Neuronal stem cell (in vitro differentiated cells): ENCODE results near the gene FKBP2.

ENCODE experiments used
- DNase-seq: peaks from one replicate; pipeline ENCODE4 v3.0.0-alpha.2; 2013; ENCODE audit warnings: low spot score
- H2AFZ ChIP-seq: one replicate; pipeline ENCODE4 v1.6.1; 2013; ENCODE audit warnings: mild to moderate bottlenecking, low read length, inconsistent platforms
- H2AK5ac ChIP-seq: 2 replicates; pipeline ENCODE4 v1.6.1; 2013; ENCODE audit warnings: low read depth, mild to moderate bottlenecking, inconsistent platforms, low read length, moderate library complexity, mixed read lengths
- H2BK120ac ChIP-seq: 2 replicates; pipeline ENCODE4 v1.6.1; 2013; ENCODE audit warnings: low read depth, mild to moderate bottlenecking, inconsistent platforms, low read length, moderate library complexity, mixed read lengths
- H2BK12ac ChIP-seq: one replicate; pipeline ENCODE4 v1.6.1; 2013; ENCODE audit warnings: low read length, inconsistent platforms
- H2BK15ac ChIP-seq: 2 replicates; pipeline ENCODE4 v1.6.1; 2013; ENCODE audit warnings: mild to moderate bottlenecking, low read length, inconsistent platforms, mixed read lengths
- H2BK5ac ChIP-seq: one replicate; pipeline ENCODE4 v1.6.1; 2013; ENCODE audit warnings: inconsistent platforms, mild to moderate bottlenecking, low read length, moderate library complexity
- H3K14ac ChIP-seq: one replicate; pipeline ENCODE4 v1.6.1; 2013; ENCODE audit warnings: low read length, inconsistent platforms
- H3K18ac ChIP-seq: 2 replicates; pipeline ENCODE4 v1.6.1; 2013; ENCODE audit warnings: low read length, inconsistent platforms
- H3K23ac ChIP-seq: 2 replicates; pipeline ENCODE4 v1.6.1; 2013; ENCODE audit warnings: low read depth, mild to moderate bottlenecking, mixed read lengths, low read length, inconsistent platforms; ENCODE audit not compliant: poor library complexity
- H3K27ac ChIP-seq: replicated peaks from 3 replicates; pipeline ENCODE4 v1.5.1; 2013; ENCODE audit warnings: low read length, inconsistent platforms
- H3K27me3 ChIP-seq, 3 experiments: 2 replicates each; pipeline ENCODE4 v1.6.1; 2013; ENCODE audit warnings: low read length in 3 of 3, mild to moderate bottlenecking in 2 of 3, inconsistent platforms in 1 of 3, low read depth in 1 of 3, mixed read lengths in 1 of 3, moderate library complexity in 1 of 3; ENCODE audit not compliant: control insufficient read depth in 3 of 3, insufficient read depth in 3 of 3
- H3K36me3 ChIP-seq, 2 donors: replicated peaks in 1 of 2; 2 replicates each; pipeline ENCODE4 v1.6.1; 2013; ENCODE audit warnings: low read length in 2 of 2; ENCODE audit not compliant: control insufficient read depth in 2 of 2, insufficient read depth in 2 of 2
- H3K4ac ChIP-seq: 2 replicates; pipeline ENCODE4 v1.6.1; 2013; ENCODE audit warnings: inconsistent platforms, mild to moderate bottlenecking, low read length, moderate library complexity
- H3K4me1 ChIP-seq, 2 donors: 1 replicate in 1 of 2; 2 replicates in 1 of 2; pipeline ENCODE4 v1.6.1; 2013; ENCODE audit warnings: low read length in 2 of 2, low read depth in 1 of 2; ENCODE audit not compliant: control insufficient read depth in 2 of 2, insufficient read depth in 1 of 2
- H3K4me2 ChIP-seq: one replicate; pipeline ENCODE4 v1.6.1; 2013; ENCODE audit warnings: mild to moderate bottlenecking, low read length, inconsistent platforms; ENCODE audit not compliant: insufficient read depth, poor library complexity, severe bottlenecking
- H3K4me3 ChIP-seq, 2 donors: 2 replicates each; pipeline ENCODE4 v1.5.1; 2013; ENCODE audit warnings: low read length in 2 of 2, mild to moderate bottlenecking in 2 of 2, inconsistent platforms in 1 of 2, moderate library complexity in 1 of 2
- H3K79me1 ChIP-seq: one replicate; pipeline ENCODE4 v1.6.1; 2013; ENCODE audit warnings: low read depth, mild to moderate bottlenecking, inconsistent platforms, low read length, moderate library complexity
- H3K9ac ChIP-seq: one replicate; pipeline ENCODE4 v1.6.1; 2013; ENCODE audit warnings: mild to moderate bottlenecking, low read depth, low read length, inconsistent platforms; ENCODE audit not compliant: poor library complexity
- H3K9me3 ChIP-seq, 2 donors: replicated peaks in 1 of 2; 2 replicates each; pipeline versions ENCODE3 to v1.6.1; 2013; ENCODE audit warnings: low read length in 2 of 2, mild to moderate bottlenecking in 2 of 2, inconsistent platforms in 1 of 2, low read depth in 1 of 2, mixed read lengths in 1 of 2, moderate library complexity in 1 of 2; ENCODE audit not compliant: control insufficient read depth in 2 of 2, insufficient read depth in 1 of 2
- H4K8ac ChIP-seq: one replicate; pipeline ENCODE4 v1.6.1; 2013; ENCODE audit warnings: low read depth, mild to moderate bottlenecking, inconsistent platforms, low read length, moderate library complexity
- H4K91ac ChIP-seq: one replicate; pipeline ENCODE4 v1.6.1; 2013; ENCODE audit warnings: low read length, low read depth, mild to moderate bottlenecking, inconsistent platforms; ENCODE audit not compliant: poor library complexity
- WGBS, 2 donors: extraction: QIAGEN DNeasy Blood & Tissue Kit; methylation state at CpG; one replicate each; pipeline ENCODE4 v1.1.7; 2013; ENCODE audit warnings: missing lambda C conversion rate in 2 of 2, mixed read lengths in 1 of 2; ENCODE audit not compliant: insufficient read length in 2 of 2, insufficient replicate concordance in 1 of 2; ENCODE audit errors: extremely low coverage in 2 of 2; 5-methylcytosine and 5-hydroxymethylcytosine counted together

Gene FKBP2

DNA sequence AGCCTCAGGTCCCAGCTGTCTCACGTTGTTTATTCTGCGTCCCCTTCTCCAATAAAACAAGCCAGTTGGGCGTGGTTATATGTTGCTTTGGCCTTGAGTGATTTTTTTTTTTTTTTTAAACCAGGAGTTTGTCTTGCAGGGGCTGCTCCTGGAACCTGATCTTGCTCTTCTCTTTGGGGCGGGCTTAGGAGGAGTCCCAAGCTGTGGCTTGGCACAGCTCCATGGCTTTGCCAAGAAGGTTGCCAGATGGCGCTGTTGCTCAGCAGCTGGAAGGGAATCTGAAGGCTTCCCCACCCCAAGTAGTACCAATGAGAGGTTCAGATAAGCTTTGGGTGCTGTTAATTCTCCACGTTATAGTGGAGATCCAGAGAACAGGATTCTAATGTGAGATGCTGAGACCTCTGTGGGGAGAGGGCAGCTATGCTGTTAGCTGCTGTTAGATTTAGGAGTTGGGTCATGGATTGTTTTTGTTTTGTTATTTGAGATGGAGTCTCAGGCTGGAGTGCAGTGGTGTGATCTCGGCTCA lies 36.4 kb upstream of the FKBP2 start:
- H4K8ac ChIP-seq, result no peak overlapping the region
- H2BK120ac ChIP-seq, result no peak overlapping the region
- no peak overlapping the region for H3K14ac ChIP-seq
- H3K36me3 ChIP-seq, result peaks cover 60 to 76% of the 10 kb centered on the region in 2 donors
- H2AFZ ChIP-seq, result no peak overlapping the region
- H3K4ac ChIP-seq, result no peak overlapping the region
- DNase-seq, result peak; percentile 48
- no peak overlapping the region for H3K9ac ChIP-seq
- no peak overlapping the region for H2BK12ac ChIP-seq
- no peak overlapping the region for H3K18ac ChIP-seq
- WGBS, 2 donors, result no CpG with 5 or more reads among the region's 7 CpGs
- no peak overlapping the region for H3K23ac ChIP-seq
- peaks cover 0 to 3% of the 10 kb centered on the region in 2 donors for H3K9me3 ChIP-seq
- no peak overlapping the region for H3K4me2 ChIP-seq
- no peaks in the 10 kb centered on the region for H3K27me3 ChIP-seq
- H2BK5ac ChIP-seq, result no peak overlapping the region
- no peak overlapping the region for H3K27ac ChIP-seq
- no peak overlapping the region for H2BK15ac ChIP-seq
- H3K4me3 ChIP-seq, result no peak overlapping the region
- H3K79me1 ChIP-seq, result peaks cover 2% of the 10 kb centered on the region
- H2AK5ac ChIP-seq, result no peak overlapping the region
- H3K4me1 ChIP-seq, result peaks cover 6 to 11% of the 10 kb centered on the region in 2 donors
- no peak overlapping the region for H4K91ac ChIP-seq

DNA sequence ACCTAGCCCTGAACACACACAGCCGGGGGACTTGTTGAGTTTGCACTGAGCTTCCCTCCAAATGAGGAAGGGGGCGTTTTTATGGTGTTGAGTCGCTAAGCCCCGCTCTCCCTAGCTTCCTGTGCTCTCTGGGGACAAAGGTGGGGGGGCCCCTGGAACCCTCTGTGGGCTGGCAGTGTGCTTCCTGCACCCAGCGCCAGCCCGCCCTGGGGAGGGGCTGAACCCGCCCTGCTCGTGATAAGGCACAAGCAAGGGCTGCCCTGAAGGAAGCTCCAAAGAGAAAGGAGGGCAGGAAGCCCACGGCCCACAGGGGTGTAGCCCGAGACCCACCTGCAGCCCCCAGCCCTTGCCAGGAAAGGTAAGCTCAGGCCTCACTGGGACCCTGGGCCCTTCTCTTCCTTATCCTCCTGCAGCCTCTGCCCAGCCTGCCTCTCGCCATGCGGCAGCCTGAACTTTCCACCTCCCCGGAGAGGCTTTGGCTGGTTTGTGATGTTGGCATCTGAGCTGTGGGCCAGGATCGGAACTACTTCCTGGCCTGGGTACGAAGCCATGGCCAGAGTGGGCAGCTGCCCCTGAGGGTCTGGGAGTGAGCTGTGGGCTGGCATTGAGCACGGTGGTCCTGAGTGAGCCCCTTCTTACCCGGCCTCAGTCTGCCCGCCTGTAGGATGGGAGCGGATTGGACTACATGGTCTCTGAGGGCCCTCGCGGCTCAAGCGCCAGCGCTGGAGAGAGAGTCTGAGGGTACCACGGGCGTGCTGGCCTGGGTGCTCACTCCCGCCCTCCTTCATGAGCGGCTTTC lies 34.2 kb upstream of the FKBP2 start, which contains the start of gene FERMT3:
Gene FERMT3 (plus strand): TSS at position 265 of the 799 bp plus-strand sequence. CDS start 644 bp downstream, outside the sequence.
- H3K79me1 ChIP-seq, result peaks cover 2% of the 10 kb centered on the region
- peak within 1 kb of the TSS; percentile 38 for H3K18ac ChIP-seq
- H2AK5ac ChIP-seq, result no peak within 1 kb of the TSS
- no peak within 1 kb of the TSS for H2BK15ac ChIP-seq
- H4K91ac ChIP-seq, result no peak within 1 kb of the TSS
- H3K23ac ChIP-seq, result peak within 1 kb of the TSS; percentile 85
- peak within 1 kb of the TSS; percentile 22 for H2BK12ac ChIP-seq
- H3K36me3 ChIP-seq, result peaks cover 44 to 54% of the 10 kb centered on the region in 2 donors
- H2BK5ac ChIP-seq, result peak within 1 kb of the TSS; percentile 80
- H3K4me2 ChIP-seq, result no peak within 1 kb of the TSS
- H2AFZ ChIP-seq, result peak within 1 kb of the TSS; percentile 31
- no peak within 1 kb of the TSS for H3K9ac ChIP-seq
- H3K4me1 ChIP-seq, result peaks cover 6 to 11% of the 10 kb centered on the region in 2 donors
- no CpG with 5 or more reads among the region's 27 CpGs for WGBS, 2 donors
- no peak for DNase-seq
- peak within 1 kb of the TSS; percentile 26 for H3K27ac ChIP-seq
- H3K4ac ChIP-seq, result no peak within 1 kb of the TSS
- no peak within 1 kb of the TSS for H3K4me3 ChIP-seq
- H3K27me3 ChIP-seq, result no peaks in the 10 kb centered on the region
- H3K14ac ChIP-seq, result no peak within 1 kb of the TSS
- no peak within 1 kb of the TSS for H4K8ac ChIP-seq
- peaks cover 0 to 3% of the 10 kb centered on the region in 2 donors for H3K9me3 ChIP-seq
- H2BK120ac ChIP-seq, result no peak within 1 kb of the TSS

DNA sequence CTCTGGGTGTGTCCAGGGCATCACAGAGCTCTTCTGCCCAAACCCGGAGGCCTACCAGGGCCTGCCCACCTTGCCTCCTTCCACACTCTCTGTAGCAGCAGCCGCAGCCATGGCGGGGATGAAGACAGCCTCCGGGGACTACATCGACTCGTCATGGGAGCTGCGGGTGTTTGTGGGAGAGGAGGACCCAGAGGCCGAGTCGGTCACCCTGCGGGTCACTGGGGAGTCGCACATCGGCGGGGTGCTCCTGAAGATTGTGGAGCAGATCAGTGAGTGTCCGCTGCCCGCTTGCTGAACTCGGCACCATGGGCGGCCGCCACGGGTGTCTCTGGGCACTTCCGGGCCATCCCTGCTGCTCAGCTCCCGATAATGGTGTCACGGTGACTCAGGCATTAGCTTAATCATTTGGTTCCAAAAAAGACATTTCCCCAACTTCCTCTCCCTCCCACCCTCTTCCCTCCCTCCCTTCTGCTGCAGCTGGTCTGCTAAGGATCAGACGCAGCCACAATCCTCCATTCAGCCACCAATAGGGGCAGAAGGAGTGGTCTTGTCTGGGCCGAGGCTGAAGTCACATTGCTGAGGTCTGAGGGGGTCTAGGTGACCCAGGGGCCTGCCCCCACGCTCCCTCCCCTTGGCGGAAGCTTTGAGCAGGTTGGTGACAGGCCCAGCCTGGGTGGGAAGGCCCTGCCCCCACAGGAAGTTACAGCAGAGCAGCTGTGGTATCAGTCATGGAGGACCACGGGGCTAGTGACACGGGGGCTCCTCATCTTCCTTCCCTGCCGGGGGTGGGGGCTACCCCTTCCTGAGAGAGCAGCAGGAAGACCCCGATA lies 33.4 kb upstream of the FKBP2 start:
- no peak overlapping the region for H3K4me3 ChIP-seq
- peaks cover 0 to 3% of the 10 kb centered on the region in 2 donors for H3K9me3 ChIP-seq
- H3K36me3 ChIP-seq, result peaks cover 43 to 46% of the 10 kb centered on the region in 2 donors
- H3K79me1 ChIP-seq, result peaks cover 2% of the 10 kb centered on the region
- no peak overlapping the region for H2BK120ac ChIP-seq
- peak overlapping the region; percentile 85 for H3K23ac ChIP-seq
- no CpG with 5 or more reads among the region's 30 CpGs for WGBS, 2 donors
- H2AFZ ChIP-seq, result peak overlapping the region; percentile 31
- no peak overlapping the region for H2BK15ac ChIP-seq
- peak overlapping the region; percentile 26 for H2AK5ac ChIP-seq
- H2BK5ac ChIP-seq, result no peak overlapping the region
- H3K27ac ChIP-seq, result no peak overlapping the region
- no peak overlapping the region for H4K91ac ChIP-seq
- H3K4ac ChIP-seq, result no peak overlapping the region
- H3K4me1 ChIP-seq, result peaks cover 6 to 11% of the 10 kb centered on the region in 2 donors
- H3K4me2 ChIP-seq, result no peak overlapping the region
- peak overlapping the region; percentile 38 for H3K18ac ChIP-seq
- H4K8ac ChIP-seq, result no peak overlapping the region
- no peak overlapping the region for H3K14ac ChIP-seq
- H2BK12ac ChIP-seq, result peak overlapping the region; percentile 22
- no peak for DNase-seq
- H3K27me3 ChIP-seq, result no peaks in the 10 kb centered on the region
- H3K9ac ChIP-seq, result no peak overlapping the region
